ENCODE data around the gene PRMT3.

- TF ChIP-seq POLR2A (IDR thresholded peaks at IDR 0.05) (no peak), CTCF (IDR thresholded peaks at IDR 0.05) (no peak)
Measured at GRCh38 chr11:20467487-20468185, 80.1 kb downstream of the PRMT3 start.

Measured in adrenal gland (tissue), 5 donors.